A673 (cell line): Measurements from ENCODE around the gene SCNM1.
"Not testable (repeated sequence)": the region's sequence is repeated elsewhere in the genome, so short reads cannot be mapped to it uniquely, and the experiment has no call there.

ENCODE experiments used
- CTCF ChIP-seq: fragments of 300-800, 200-600 bp; sonication (generic); conservative IDR thresholded peaks from 2 replicates; pipeline ENCODE4 v1.5.1; 2017; ENCODE audit warnings: low read depth, mild to moderate bottlenecking, antibody characterized with exemption, low read length, moderate library complexity, mixed read lengths
- EZH2 ChIP-seq: fragments of 200-600 bp; sonication (generic); IDR thresholded peaks from 2 replicates; pipeline ENCODE4 v1.6.1; 2017; ENCODE audit warnings: borderline replicate concordance, low read depth, mild to moderate bottlenecking, mixed read lengths, antibody characterized with exemption, low read length; ENCODE audit not compliant: poor library complexity, severe bottlenecking

DNA sequence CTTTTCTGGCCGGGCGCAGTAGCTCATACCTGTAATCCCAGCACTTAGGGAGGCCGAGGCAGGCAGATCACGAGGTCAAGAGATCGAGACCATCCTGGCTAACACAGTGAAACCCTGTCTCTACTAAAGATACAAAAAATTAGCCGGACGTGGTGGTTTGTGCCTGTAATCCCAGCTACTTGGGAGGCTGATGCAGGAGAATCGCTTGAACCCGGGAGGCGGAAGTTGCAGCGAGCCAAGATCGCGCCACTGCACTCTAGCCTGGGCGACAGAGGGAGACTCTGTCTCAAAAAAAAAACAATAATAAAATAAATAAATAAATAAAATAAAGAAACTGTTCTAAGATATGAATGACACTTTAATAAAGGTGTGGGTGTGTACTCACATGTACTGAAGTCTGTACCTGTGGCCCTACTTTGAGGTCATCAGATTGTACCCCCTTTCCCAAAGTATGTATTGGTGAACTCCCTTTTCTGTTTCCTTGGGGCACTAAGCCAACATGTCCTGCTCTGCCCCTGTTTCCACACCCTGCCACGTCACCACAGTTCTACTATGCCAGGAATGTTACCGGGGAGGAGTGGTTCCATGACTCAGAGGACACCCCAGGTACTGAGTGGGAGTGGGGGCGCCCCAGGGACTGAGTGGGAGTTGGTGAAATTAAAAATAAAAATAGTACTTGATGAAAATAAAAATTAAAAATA is 29.1 kb downstream of the SCNM1 start:
- not testable (repeated sequence) for TF ChIP-seq CTCF, EZH2
